HG03442 (cell line): ENCODE data around the gene INSIG1.

Experiments used
- ATAC-seq: cut with Tn5 transposase; IDR thresholded peaks from one replicate; pipeline ENCODE4 v1.9.1; 2021; ENCODE audit warnings: mild to moderate bottlenecking, moderate library complexity; ENCODE audit not compliant: unreplicated experiment

INSIG1 gene

GRCh38 chr7:155300641-155301452 lies 3.2 kb downstream of the INSIG1 start:
- ATAC-seq: no peak

GRCh38 chr7:155303039-155303593 lies 5.4 kb downstream of the INSIG1 start:
- ATAC-seq: no peak

- no peak for ATAC-seq
Measured at GRCh38 chr7:155303897-155304296, 6.2 kb downstream of the INSIG1 start.

- no peak for ATAC-seq
Measured at GRCh38 chr7:155305231-155305904, 7.7 kb downstream of the INSIG1 start.

- ATAC-seq: no peak
Measured at GRCh38 chr7:155306673-155307470, 9.2 kb downstream of the INSIG1 start.

- no peak for ATAC-seq
Measured at GRCh38 chr7:155308330-155309020, 10.8 kb downstream of the INSIG1 start.

GRCh38 chr7:155309021-155309338 lies 11.3 kb downstream of the INSIG1 start:
- ATAC-seq: no peak

GRCh38 chr7:155310425-155311114 lies 12.9 kb downstream of the INSIG1 start:
- ATAC-seq: no peak

- ATAC-seq: no peak
Measured at GRCh38 chr7:155311826-155312537, 14.3 kb downstream of the INSIG1 start.

GRCh38 chr7:155312633-155313032 lies 15.0 kb downstream of the INSIG1 start:
- ATAC-seq: no peak

- ATAC-seq: no peak
Measured at GRCh38 chr7:155313096-155313495, 15.4 kb downstream of the INSIG1 start.

GRCh38 chr7:155315977-155316376 lies 18.3 kb downstream of the INSIG1 start:
- ATAC-seq: no peak

- no peak for ATAC-seq
Measured at GRCh38 chr7:155316427-155317113, 18.9 kb downstream of the INSIG1 start.

GRCh38 chr7:155317114-155317434 lies 19.4 kb downstream of the INSIG1 start:
- ATAC-seq: no peak

GRCh38 chr7:155318245-155318644 lies 20.6 kb downstream of the INSIG1 start:
- no peak for ATAC-seq

GRCh38 chr7:155322530-155322929 lies 24.9 kb downstream of the INSIG1 start:
- no peak for ATAC-seq

GRCh38 chr7:155323001-155323638 lies 25.4 kb downstream of the INSIG1 start:
- no peak for ATAC-seq

GRCh38 chr7:155324012-155324917 lies 26.6 kb downstream of the INSIG1 start:
- no peak for ATAC-seq
